Testis (tissue), 3 donors: ENCODE measurements around the gene KPNB1. TPM values are rescaled to one million over a fixed set of nuclear protein-coding genes. Genes with fewer than 3 reads are reported as not detected.

Experiments
- DNase-seq: peaks from one replicate; pipeline ENCODE4 v3.0.0-alpha.2; 2019
- H3K27ac ChIP-seq, 2 donors: fragments of 200-600 bp; sonication (generic); one replicate each; pipeline ENCODE4 v1.5.1; 2019
- H3K27me3 ChIP-seq: fragments of 200-600 bp; sonication (generic); one replicate; pipeline ENCODE4 v1.5.1; 2019
- H3K36me3 ChIP-seq: fragments of 200-600 bp; sonication (generic); one replicate; pipeline ENCODE4 v1.5.1; 2017; ENCODE audit warnings: low read depth; ENCODE audit errors: missing control alignments
- H3K4me1 ChIP-seq: fragments of 200-600 bp; sonication (generic); one replicate; pipeline ENCODE4 v1.5.1; 2019
- H3K4me3 ChIP-seq, 2 donors: fragments of 200-600 bp; sonication (generic); one replicate each; pipeline ENCODE4 v1.5.1; 2017 to 2019
- H3K9me3 ChIP-seq: fragments of 200-600 bp; sonication (generic); one replicate; pipeline ENCODE4 v1.5.1; 2017
- POLR2A ChIP-seq: fragments of 450-650 bp; IDR thresholded peaks from one replicate; pipeline ENCODE4 v1.6.1; 2017; ENCODE audit warnings: antibody characterized with exemption, mild to moderate bottlenecking, moderate library complexity
- WGBS, 2 donors: methylation state at CpG; one replicate each; pipeline ENCODE4 v1.1.5; 2018; 5-methylcytosine and 5-hydroxymethylcytosine counted together
- intact Hi-C: fragments of 100-400 bp; cut with DNase I; formaldehyde crosslinking; loops from one replicate; pipeline ENCODE4 v1.15.1; 2023; ENCODE audit warnings: low total_unique reads
- polyA plus RNA-seq: library from polyadenylated mRNA; stranded (reverse); fragments of 350-450 nt; fragmentation: Illumina TruSeq; extraction: RNeasy Lipid Tissue Mini Kit (QIAGEN cat#74804); gene quantifications from one replicate; pipeline ENCODE4 v1.2.3, GENCODE V29; 2014; ENCODE audit warnings: low read depth, low replicate concordance; ENCODE audit not compliant: insufficient read depth
- total RNA-seq, 2 donors: library from RNA; depleted of rRNA; stranded (reverse); fragments of >200 nt; gene quantifications; one replicate each; pipeline ENCODE4 v1.2.3, GENCODE V29; 2016
- TF ChIP-seq, protein P1 (sequence below), 3 experiments: fragments of 450-650 bp in 2 of 3; fragments of 200-600 bp in 1 of 3; sonication (generic) in 1 of 3; IDR thresholded peaks; one replicate each; pipeline ENCODE4 v1.5.1; 2016 to 2019; ENCODE audit warnings: antibody characterized with exemption in 3 of 3, mild to moderate bottlenecking in 2 of 3, moderate library complexity in 1 of 3

KPNB1 gene
- total and polyA plus RNA-seq, 3 donors from 2014 or later = 262 to 391 (median 299) TPM

DNA sequence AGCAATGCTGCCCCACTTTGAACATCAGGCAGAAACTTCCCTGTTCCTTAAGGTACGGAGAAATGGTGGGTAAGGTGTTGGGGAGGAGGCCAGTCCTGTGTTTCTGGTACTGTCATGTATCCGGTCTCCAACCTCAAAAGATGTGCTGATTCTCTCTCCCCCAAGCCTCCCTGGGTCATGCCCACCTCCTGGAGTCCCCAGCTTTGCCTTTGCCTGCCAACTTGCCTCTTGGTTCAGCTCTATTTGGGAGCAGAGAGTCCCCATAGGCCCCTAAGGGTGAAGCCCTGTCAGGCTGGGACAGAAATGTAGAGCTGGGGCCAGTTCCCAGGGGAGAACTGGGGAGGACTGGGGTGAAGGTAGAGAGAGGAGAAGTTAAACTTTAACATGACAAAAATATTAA is 81.7 kb downstream of the KPNB1 start:
- Histone ChIP-seq H3K4me3 (no peak overlapping the region), H3K9me3 (no peaks in the 10 kb centered on the region), H3K4me1 (peaks cover 4% of the 10 kb centered on the region), H3K27ac (no peak overlapping the region), H3K36me3 (no peaks in the 10 kb centered on the region), H3K27me3 (no peaks in the 10 kb centered on the region)
- no peak for TF ChIP-seq POLR2A
- TF ChIP-seq, protein P1, sequence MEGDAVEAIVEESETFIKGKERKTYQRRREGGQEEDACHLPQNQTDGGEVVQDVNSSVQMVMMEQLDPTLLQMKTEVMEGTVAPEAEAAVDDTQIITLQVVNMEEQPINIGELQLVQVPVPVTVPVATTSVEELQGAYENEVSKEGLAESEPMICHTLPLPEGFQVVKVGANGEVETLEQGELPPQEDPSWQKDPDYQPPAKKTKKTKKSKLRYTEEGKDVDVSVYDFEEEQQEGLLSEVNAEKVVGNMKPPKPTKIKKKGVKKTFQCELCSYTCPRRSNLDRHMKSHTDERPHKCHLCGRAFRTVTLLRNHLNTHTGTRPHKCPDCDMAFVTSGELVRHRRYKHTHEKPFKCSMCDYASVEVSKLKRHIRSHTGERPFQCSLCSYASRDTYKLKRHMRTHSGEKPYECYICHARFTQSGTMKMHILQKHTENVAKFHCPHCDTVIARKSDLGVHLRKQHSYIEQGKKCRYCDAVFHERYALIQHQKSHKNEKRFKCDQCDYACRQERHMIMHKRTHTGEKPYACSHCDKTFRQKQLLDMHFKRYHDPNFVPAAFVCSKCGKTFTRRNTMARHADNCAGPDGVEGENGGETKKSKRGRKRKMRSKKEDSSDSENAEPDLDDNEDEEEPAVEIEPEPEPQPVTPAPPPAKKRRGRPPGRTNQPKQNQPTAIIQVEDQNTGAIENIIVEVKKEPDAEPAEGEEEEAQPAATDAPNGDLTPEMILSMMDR (IDR thresholded peaks at IDR 0.05) = no peak
- 83 to 84% methylated on average over 2 of the region's 2 CpGs for WGBS, 2 donors
- intact Hi-C loops = no loop called here
- no peak for DNase-seq

GRCh38 chr17:47732399-47733046 is 82.8 kb downstream of the KPNB1 start:
- Histone ChIP-seq H3K27me3 (no peaks in the 10 kb centered on the region), H3K4me1 (peaks cover 4% of the 10 kb centered on the region), H3K27ac (no peak overlapping the region), H3K4me3 (peak overlapping the region in 1 of 2 donors; percentile 56), H3K36me3 (no peaks in the 10 kb centered on the region), H3K9me3 (no peaks in the 10 kb centered on the region)
- DNase-seq = no peak
- WGBS, 2 donors = 34% methylated on average over 8 to 11 of the region's 12 CpGs
- intact Hi-C loops = no loop called here
- no peak for TF ChIP-seq POLR2A
- TF ChIP-seq, protein P1 (IDR thresholded peaks at IDR 0.05) = no peak

DNA sequence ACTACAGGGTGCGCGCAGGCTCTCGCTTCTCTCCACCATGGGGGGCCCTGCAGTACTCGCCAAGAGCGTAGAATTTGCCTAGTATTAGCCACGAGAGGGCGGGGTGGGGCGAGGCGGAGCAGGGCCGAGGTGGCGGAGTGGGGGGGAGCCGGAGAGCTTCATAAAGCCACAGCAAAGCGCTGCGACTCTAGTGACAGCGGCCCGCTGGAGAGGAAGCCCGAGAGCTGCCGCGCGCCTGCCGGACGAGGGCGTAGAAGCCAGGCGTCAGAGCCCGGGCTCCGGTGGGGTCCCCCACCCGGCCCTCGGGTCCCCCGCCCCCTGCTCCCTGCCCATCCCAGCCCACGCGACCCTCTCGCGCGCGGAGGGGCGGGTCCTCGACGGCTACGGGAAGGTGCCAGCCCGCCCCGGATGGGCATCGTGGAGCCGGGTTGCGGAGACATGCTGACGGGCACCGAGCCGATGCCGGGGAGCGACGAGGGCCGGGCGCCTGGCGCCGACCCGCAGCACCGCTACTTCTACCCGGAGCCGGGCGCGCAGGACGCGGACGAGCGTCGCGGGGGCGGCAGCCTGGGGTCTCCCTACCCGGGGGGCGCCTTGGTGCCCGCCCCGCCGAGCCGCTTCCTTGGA is 83.4 kb downstream of the KPNB1 start, which contains the start of gene TBX21:
Gene TBX21 (plus strand): TSS at position 190 of the 627 bp plus-strand sequence. CDS start 219 bp downstream, at position 409.
- no peak for TF ChIP-seq POLR2A
- TF ChIP-seq, protein P1 (IDR thresholded peaks at IDR 0.05) = peak in 1 of 3 experiments; percentile 6
- 3% methylated on average over 43 of the region's 73 CpGs; no CpG with 5 or more reads in 1 of the 2 donors for WGBS, 2 donors
- H3K9me3 ChIP-seq = no peaks in the 10 kb centered on the region
- no peaks in the 10 kb centered on the region for H3K36me3 ChIP-seq
- peak within 1 kb of the TSS; percentile 34 to 56 for H3K4me3 ChIP-seq
- intact Hi-C loops = no loop called here
- H3K27ac ChIP-seq = no peak within 1 kb of the TSS
- peak; percentile 75 for DNase-seq
- H3K4me1 ChIP-seq = peaks cover 4% of the 10 kb centered on the region
- no peaks in the 10 kb centered on the region for H3K27me3 ChIP-seq

- no peaks in the 10 kb centered on the region for H3K36me3 ChIP-seq
- intact Hi-C loops = no loop called here
- no peaks in the 10 kb centered on the region for H3K27me3 ChIP-seq
- no peak for DNase-seq
- peaks cover 4% of the 10 kb centered on the region for H3K4me1 ChIP-seq
- H3K9me3 ChIP-seq = no peaks in the 10 kb centered on the region
- H3K4me3 ChIP-seq = peak overlapping the region; percentile 34 to 56
- 9 to 19% methylated on average over 18 to 50 of the region's 60 CpGs for WGBS, 2 donors
- no peak for TF ChIP-seq POLR2A
- TF ChIP-seq, protein P1 (IDR thresholded peaks at IDR 0.05) = no peak
- no peak overlapping the region for H3K27ac ChIP-seq
Observed at GRCh38 chr17:47733674-47734410, 84.1 kb downstream of the KPNB1 start.
